D721Med (cell line): Measurements from ENCODE around the gene KRTAP10-8.
"Not testable (repeated sequence)": the region's sequence is repeated elsewhere in the genome, so short reads cannot be mapped to it uniquely, and the experiment has no call there.

Source experiments
- DNase-seq: peaks from one replicate; pipeline ENCODE4 v3.0.0; 2011; ENCODE audit warnings: low spot score; ENCODE audit not compliant: insufficient read length
- FAIRE-seq: peaks from 2 replicates; lab custom pipeline; 2011; peaks lifted over from hg19 to GRCh38; lab: Jason Lieb, UNC
- CTCF ChIP-seq: IDR thresholded peaks from 2 replicates; pipeline ENCODE4 v1.5.1; 2012; ENCODE audit warnings: mild to moderate bottlenecking, control low read depth; ENCODE audit not compliant: insufficient read depth; ENCODE audit errors: missing control alignments

KRTAP10-8 gene

GRCh38 chr21:44639331-44639655, 27.4 kb downstream of the KRTAP10-8 start:
- FAIRE-seq, result no peak
- no peak for TF ChIP-seq CTCF
- no peak for DNase-seq

GRCh38 chr21:44640761-44641160, 28.9 kb downstream of the KRTAP10-8 start:
- TF ChIP-seq CTCF, result no peak
- no peak for FAIRE-seq
- DNase-seq, result no peak

GRCh38 chr21:44643741-44644310, 31.9 kb downstream of the KRTAP10-8 start:
- DNase-seq, result no peak
- no peak for TF ChIP-seq CTCF
- no peak for FAIRE-seq

- DNase-seq, result no peak
- no peak for FAIRE-seq
- no peak for TF ChIP-seq CTCF
Observed at GRCh38 chr21:44644878-44645277, 33.0 kb downstream of the KRTAP10-8 start.

- DNase-seq, FAIRE-seq: not testable (repeated sequence)
Observed at GRCh38 chr21:44646366-44647221, 34.7 kb downstream of the KRTAP10-8 start, which contains the start of gene KRTAP10-11. Gene KRTAP10-11 (plus strand): TSS chr21:44646414. CDS start chr21:44646459, 45 bp downstream.

GRCh38 chr21:44647222-44647552, 35.3 kb downstream of the KRTAP10-8 start:
- DNase-seq (no peak), FAIRE-seq (no peak)
- no peak for TF ChIP-seq CTCF

- no peak for TF ChIP-seq CTCF
- FAIRE-seq (no peak), DNase-seq (no peak)
Observed at GRCh38 chr21:44648557-44649311, 36.9 kb downstream of the KRTAP10-8 start.
